ENCODE data around the gene MUS81. TPM values are rescaled to one million over a fixed set of nuclear protein-coding genes. Genes with fewer than 3 reads are reported as not detected.

The MUS81 gene
- total and polyA plus RNA-seq, 9 of the 15 experiments (the other 6 are each of a cell fraction or from before 2014, with no cell fraction given), result 13.4 to 118 (median 53.7) TPM

GRCh38 chr11:65890324-65891218 is 30.3 kb downstream of the MUS81 start, which contains the start of gene CCDC85B (continued):
- TF ChIP-seq, protein P1, sequence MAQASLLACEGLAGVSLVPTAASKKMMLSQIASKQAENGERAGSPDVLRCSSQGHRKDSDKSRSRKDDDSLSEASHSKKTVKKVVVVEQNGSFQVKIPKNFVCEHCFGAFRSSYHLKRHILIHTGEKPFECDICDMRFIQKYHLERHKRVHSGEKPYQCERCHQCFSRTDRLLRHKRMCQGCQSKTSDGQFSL (CRISPR knock-in tag; IDR thresholded peaks at IDR 0.05), result 0 out of 2 replicates have a peak, but pooled peaks have one; percentile 39
- TF ChIP-seq, protein P1 (tag; IDR thresholded peaks at IDR 0.05), result no peak
- TF ChIP-seq HDAC8 (tag; IDR thresholded peaks at IDR 0.05) (0 out of 2 replicates have a peak, but pooled peaks have one; percentile 43), NONO (IDR thresholded peaks at IDR 0.05; ENCODE audit: low read depth in 2 of 2, low read length in 1 of 2) (peak; percentile 92; a peak in 3 of 4 replicates), ZNF165 (CRISPR knock-in tag; IDR thresholded peaks at IDR 0.05; ENCODE audit: borderline replicate concordance) (0 out of 2 replicates have a peak, but pooled peaks have one; percentile 57), FUS (optimal IDR thresholded peaks at IDR 0.05; ENCODE audit: low read depth, low read length) (peak; percentile 85), MCM5 (IDR thresholded peaks at IDR 0.05; ENCODE audit: low read depth) (no peak), SUPT5H (IDR thresholded peaks at IDR 0.05) (peak; percentile 54), POLR2AphosphoS5 (IDR thresholded peaks at IDR 0.05; ENCODE audit: control insufficient read depth, insufficient read depth, low read depth, low read length) (peak; percentile 79; the same call in 1 of the 2 replicates), HNRNPLL (IDR thresholded peaks at IDR 0.05; ENCODE audit: low read depth, low read length, poor library complexity, severe bottlenecking) (peak; percentile 30), KDM2B (CRISPR knock-in tag; IDR thresholded peaks at IDR 0.05) (peak; percentile 5; the same call in 1 of the 2 replicates)
- TF ChIP-seq, protein P2, sequence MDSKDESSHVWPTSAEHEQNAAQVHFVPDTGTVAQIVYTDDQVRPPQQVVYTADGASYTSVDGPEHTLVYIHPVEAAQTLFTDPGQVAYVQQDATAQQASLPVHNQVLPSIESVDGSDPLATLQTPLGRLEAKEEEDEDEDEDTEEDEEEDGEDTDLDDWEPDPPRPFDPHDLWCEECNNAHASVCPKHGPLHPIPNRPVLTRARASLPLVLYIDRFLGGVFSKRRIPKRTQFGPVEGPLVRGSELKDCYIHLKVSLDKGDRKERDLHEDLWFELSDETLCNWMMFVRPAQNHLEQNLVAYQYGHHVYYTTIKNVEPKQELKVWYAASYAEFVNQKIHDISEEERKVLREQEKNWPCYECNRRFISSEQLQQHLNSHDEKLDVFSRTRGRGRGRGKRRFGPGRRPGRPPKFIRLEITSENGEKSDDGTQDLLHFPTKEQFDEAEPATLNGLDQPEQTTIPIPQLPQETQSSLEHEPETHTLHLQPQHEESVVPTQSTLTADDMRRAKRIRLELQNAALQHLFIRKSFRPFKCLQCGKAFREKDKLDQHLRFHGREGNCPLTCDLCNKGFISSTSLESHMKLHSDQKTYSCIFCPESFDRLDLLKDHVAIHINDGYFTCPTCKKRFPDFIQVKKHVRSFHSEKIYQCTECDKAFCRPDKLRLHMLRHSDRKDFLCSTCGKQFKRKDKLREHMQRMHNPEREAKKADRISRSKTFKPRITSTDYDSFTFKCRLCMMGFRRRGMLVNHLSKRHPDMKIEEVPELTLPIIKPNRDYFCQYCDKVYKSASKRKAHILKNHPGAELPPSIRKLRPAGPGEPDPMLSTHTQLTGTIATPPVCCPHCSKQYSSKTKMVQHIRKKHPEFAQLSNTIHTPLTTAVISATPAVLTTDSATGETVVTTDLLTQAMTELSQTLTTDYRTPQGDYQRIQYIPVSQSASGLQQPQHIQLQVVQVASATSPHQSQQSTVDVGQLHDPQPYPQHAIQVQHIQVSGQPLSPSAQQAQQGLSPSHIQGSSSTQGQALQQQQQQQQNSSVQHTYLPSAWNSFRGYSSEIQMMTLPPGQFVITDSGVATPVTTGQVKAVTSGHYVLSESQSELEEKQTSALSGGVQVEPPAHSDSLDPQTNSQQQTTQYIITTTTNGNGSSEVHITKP (IDR thresholded peaks at IDR 0.05; ENCODE audit: partially characterized antibody), result peak; percentile 35
- TF ChIP-seq, protein P3, sequence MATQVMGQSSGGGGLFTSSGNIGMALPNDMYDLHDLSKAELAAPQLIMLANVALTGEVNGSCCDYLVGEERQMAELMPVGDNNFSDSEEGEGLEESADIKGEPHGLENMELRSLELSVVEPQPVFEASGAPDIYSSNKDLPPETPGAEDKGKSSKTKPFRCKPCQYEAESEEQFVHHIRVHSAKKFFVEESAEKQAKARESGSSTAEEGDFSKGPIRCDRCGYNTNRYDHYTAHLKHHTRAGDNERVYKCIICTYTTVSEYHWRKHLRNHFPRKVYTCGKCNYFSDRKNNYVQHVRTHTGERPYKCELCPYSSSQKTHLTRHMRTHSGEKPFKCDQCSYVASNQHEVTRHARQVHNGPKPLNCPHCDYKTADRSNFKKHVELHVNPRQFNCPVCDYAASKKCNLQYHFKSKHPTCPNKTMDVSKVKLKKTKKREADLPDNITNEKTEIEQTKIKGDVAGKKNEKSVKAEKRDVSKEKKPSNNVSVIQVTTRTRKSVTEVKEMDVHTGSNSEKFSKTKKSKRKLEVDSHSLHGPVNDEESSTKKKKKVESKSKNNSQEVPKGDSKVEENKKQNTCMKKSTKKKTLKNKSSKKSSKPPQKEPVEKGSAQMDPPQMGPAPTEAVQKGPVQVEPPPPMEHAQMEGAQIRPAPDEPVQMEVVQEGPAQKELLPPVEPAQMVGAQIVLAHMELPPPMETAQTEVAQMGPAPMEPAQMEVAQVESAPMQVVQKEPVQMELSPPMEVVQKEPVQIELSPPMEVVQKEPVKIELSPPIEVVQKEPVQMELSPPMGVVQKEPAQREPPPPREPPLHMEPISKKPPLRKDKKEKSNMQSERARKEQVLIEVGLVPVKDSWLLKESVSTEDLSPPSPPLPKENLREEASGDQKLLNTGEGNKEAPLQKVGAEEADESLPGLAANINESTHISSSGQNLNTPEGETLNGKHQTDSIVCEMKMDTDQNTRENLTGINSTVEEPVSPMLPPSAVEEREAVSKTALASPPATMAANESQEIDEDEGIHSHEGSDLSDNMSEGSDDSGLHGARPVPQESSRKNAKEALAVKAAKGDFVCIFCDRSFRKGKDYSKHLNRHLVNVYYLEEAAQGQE (IDR thresholded peaks at IDR 0.05; ENCODE audit: borderline replicate concordance), result no peak
- TF ChIP-seq, protein P3 (CRISPR knock-in tag; IDR thresholded peaks at IDR 0.05; ENCODE audit: low read depth), result peak; percentile 59; the same call in 1 of the 2 replicates
